H1 (cell line): ENCODE results near the gene PAAF1. TPM values are rescaled to one million over a fixed set of nuclear protein-coding genes. Genes with fewer than 3 reads are reported as not detected.

Experiments
- BACH1 ChIP-seq: IDR thresholded peaks from 2 replicates; pipeline ENCODE4 v1.6.1; 2012; ENCODE audit warnings: low read length, improper control_type of control experiment
- BRCA1 ChIP-seq: IDR thresholded peaks from 2 replicates; pipeline ENCODE4 v1.6.1; 2012; ENCODE audit warnings: low read depth, low read length, improper control_type of control experiment
- POU5F1 ChIP-seq: IDR thresholded peaks from 2 replicates; pipeline ENCODE4 v1.6.1; 2011; ENCODE audit warnings: low read depth, mild to moderate bottlenecking, low read length, moderate library complexity
- SRF ChIP-seq: IDR thresholded peaks from 2 replicates; pipeline ENCODE4 v1.6.1; 2011; ENCODE audit warnings: mild to moderate bottlenecking, low read depth, low read length, moderate library complexity
- ZNF274 ChIP-seq: IDR thresholded peaks from 2 replicates; pipeline ENCODE4 v1.7.0; 2012; ENCODE audit warnings: low read length, borderline replicate concordance; ENCODE audit errors: extremely low read depth
- polyA plus RNA-seq, 7 experiments: library from polyadenylated mRNA; depleted of rRNA in 3 of 7; stranded (reverse) in 5 of 7; unstranded in 2 of 7; fragments of >200 nt in 5 of 7; fragments of 200-250 nt in 2 of 7; gene quantifications; 1 replicate in 5 of 7; 2 replicates in 1 of 7; 4 replicates in 1 of 7; pipeline versions ENCODE4 v1.2.1 to v1.2.3, GENCODE V29; 2011 to 2013; ENCODE audit warnings: missing spikeins in 2 of 7, mixed read lengths in 2 of 7
- total RNA-seq: library from RNA; stranded (reverse); fragmentation: NEBNext Ultra II Directional; extraction: Animal tissue kit (Norgen Biotek cat#: 25700); gene quantifications from 2 replicates; pipeline ENCODE4 v1.2.1, GENCODE V29; 2021
- TF ChIP-seq, protein P1 (sequence below), 3 experiments: IDR thresholded peaks; 1 replicate in 2 of 3; 2 replicates in 1 of 3; pipeline versions ENCODE4 v1.5.1 to v1.6.1; 2011; ENCODE audit warnings: low read length in 3 of 3, mild to moderate bottlenecking in 3 of 3, inconsistent platforms in 2 of 3, low read depth in 1 of 3, moderate library complexity in 1 of 3; ENCODE audit not compliant: insufficient read depth in 1 of 3; ENCODE audit errors: control extremely low read depth in 1 of 3

PAAF1 gene
- total and polyA plus RNA-seq, 2 of the 8 experiments (the other 6 are each of a cell fraction or from before 2014, with no cell fraction given) = 24.4 to 28.8 TPM

DNA sequence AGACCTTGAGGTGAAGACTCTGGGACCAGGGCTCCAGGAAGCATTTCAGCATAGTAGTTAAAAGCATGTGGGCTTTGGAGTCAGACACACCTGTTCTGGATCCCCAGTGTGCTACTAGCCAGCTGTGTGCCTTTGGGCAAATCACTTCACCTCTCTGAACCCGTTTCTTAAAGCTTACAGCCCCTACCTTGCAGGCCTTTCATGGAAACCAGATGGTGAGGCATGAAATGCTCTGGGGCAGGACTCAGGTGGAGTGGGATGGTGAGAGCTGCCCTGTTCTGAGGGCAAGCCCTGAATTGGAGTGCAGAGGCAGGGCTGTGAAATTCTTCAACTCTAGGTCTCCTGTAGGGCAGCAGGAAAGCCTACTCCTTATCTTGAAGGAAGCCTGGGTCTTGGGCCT, 95.4 kb downstream of the PAAF1 start (continued):
- TF ChIP-seq, protein P1, sequence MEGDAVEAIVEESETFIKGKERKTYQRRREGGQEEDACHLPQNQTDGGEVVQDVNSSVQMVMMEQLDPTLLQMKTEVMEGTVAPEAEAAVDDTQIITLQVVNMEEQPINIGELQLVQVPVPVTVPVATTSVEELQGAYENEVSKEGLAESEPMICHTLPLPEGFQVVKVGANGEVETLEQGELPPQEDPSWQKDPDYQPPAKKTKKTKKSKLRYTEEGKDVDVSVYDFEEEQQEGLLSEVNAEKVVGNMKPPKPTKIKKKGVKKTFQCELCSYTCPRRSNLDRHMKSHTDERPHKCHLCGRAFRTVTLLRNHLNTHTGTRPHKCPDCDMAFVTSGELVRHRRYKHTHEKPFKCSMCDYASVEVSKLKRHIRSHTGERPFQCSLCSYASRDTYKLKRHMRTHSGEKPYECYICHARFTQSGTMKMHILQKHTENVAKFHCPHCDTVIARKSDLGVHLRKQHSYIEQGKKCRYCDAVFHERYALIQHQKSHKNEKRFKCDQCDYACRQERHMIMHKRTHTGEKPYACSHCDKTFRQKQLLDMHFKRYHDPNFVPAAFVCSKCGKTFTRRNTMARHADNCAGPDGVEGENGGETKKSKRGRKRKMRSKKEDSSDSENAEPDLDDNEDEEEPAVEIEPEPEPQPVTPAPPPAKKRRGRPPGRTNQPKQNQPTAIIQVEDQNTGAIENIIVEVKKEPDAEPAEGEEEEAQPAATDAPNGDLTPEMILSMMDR (IDR thresholded peaks at IDR 0.05; ENCODE audit: control extremely low read depth in 1 of 3, insufficient read depth in 1 of 3, low read depth in 1 of 3, low read length in 3 of 3) = no peak
- TF ChIP-seq BACH1 (no peak), SRF (no peak), POU5F1 (no peak), ZNF274 (no peak), BRCA1 (no peak)
